Transverse colon (tissue), 4 donors: Measurements from ENCODE around the gene HEXD.

ENCODE experiments used
- CTCF ChIP-seq, 5 experiments: fragments of 200-600 bp in 3 of 5; fragments of 450-650 bp in 2 of 5; sonication (generic) in 3 of 5; IDR thresholded peaks; 1 replicate in 2 of 5; 2 replicates in 3 of 5; pipeline ENCODE4 v1.5.1; 2016 to 2017; ENCODE audit warnings: antibody characterized with exemption in 5 of 5, inconsistent platforms in 3 of 5, mild to moderate bottlenecking in 2 of 5, moderate library complexity in 1 of 5
- EP300 ChIP-seq: sonication (generic); formaldehyde crosslinking; IDR thresholded peaks from one replicate; pipeline ENCODE4 v1.6.1; 2017; ENCODE audit warnings: antibody characterized with exemption, low read depth
- POLR2A ChIP-seq: fragments of 450-650 bp; IDR thresholded peaks from one replicate; pipeline ENCODE4 v1.6.1; 2016; ENCODE audit warnings: antibody characterized with exemption, mild to moderate bottlenecking, moderate library complexity
- POLR2AphosphoS5 ChIP-seq, 3 donors: sonication (generic); formaldehyde crosslinking; IDR thresholded peaks; one replicate each; pipeline ENCODE4 v1.6.1; 2016; ENCODE audit warnings: antibody characterized with exemption in 3 of 3

- TF ChIP-seq CTCF (IDR thresholded peaks at IDR 0.05) (no peak), POLR2AphosphoS5 (IDR thresholded peaks at IDR 0.05) (no peak), POLR2A (no peak), EP300 (no peak)
Measured at GRCh38 chr17:82412535-82413520, 5.3 kb upstream of the HEXD start.
